Spleen (tissue), 13 donors: ENCODE data around the gene KLHDC9. TPM values are rescaled to one million over a fixed set of nuclear protein-coding genes. Genes with fewer than 3 reads are reported as not detected.
A peak's percentile ranks its signal among the peaks of the same experiment; 100 is the strongest.

Experiments used
- DNase-seq: peaks from one replicate; pipeline ENCODE4 v3.0.0-alpha.2; 2020
- H3K27ac ChIP-seq, 8 donors: fragments of 200-600 bp; sonication (generic) in 7 of 8; 1 replicate in 4 of 8; 2 replicates in 4 of 8; pipeline versions ENCODE4 v1.5.0 to v1.8.0; 2016 to 2021; ENCODE audit warnings: inconsistent platforms in 4 of 8, mild to moderate bottlenecking in 4 of 8, moderate library complexity in 1 of 8
- H3K27me3 ChIP-seq, 7 donors: fragments of 200-600 bp; sonication (generic) in 6 of 7; replicated peaks in 1 of 7; 1 replicate in 4 of 7; 2 replicates in 3 of 7; pipeline versions ENCODE4 v1.5.0 to v1.8.0; 2016 to 2021; ENCODE audit warnings: inconsistent platforms in 3 of 7, mild to moderate bottlenecking in 1 of 7
- H3K36me3 ChIP-seq, 6 donors: fragments of 200-600 bp; sonication (generic) in 5 of 6; 1 replicate in 4 of 6; 2 replicates in 2 of 6; pipeline versions ENCODE4 v1.5.0 to v1.8.0; 2016 to 2021; ENCODE audit warnings: inconsistent platforms in 2 of 6
- H3K4me1 ChIP-seq, 6 donors: fragments of 200-600 bp; sonication (generic) in 5 of 6; 1 replicate in 3 of 6; 2 replicates in 3 of 6; pipeline versions ENCODE4 v1.5.0 to v1.8.0; 2016 to 2021; ENCODE audit warnings: inconsistent platforms in 3 of 6
- H3K4me3 ChIP-seq, 8 donors: fragments of 200-600 bp; sonication (generic) in 7 of 8; 1 replicate in 4 of 8; 2 replicates in 4 of 8; pipeline versions ENCODE4 v1.5.0 to v1.8.0; 2016 to 2021; ENCODE audit warnings: inconsistent platforms in 4 of 8, mild to moderate bottlenecking in 4 of 8, moderate library complexity in 2 of 8
- H3K9me3 ChIP-seq, 8 donors: fragments of 200-600 bp; sonication (generic) in 7 of 8; 1 replicate in 4 of 8; 2 replicates in 4 of 8; pipeline versions ENCODE4 v1.5.0 to v1.8.0; 2016 to 2021; ENCODE audit warnings: inconsistent platforms in 4 of 8
- CTCF ChIP-seq, 11 experiments: fragments of 200-600 bp in 7 of 11; fragments of 450-650 bp in 4 of 11; sonication (generic) in 4 of 11; IDR thresholded peaks in 8 of 11; conservative IDR thresholded peaks in 3 of 11; 1 replicate in 7 of 11; 2 replicates in 4 of 11; pipeline versions ENCODE4 v1.4.0 to v1.8.0; 2016 to 2021; ENCODE audit warnings: antibody characterized with exemption in 11 of 11, inconsistent platforms in 4 of 11, mild to moderate bottlenecking in 1 of 11
- POLR2A ChIP-seq, 3 donors: fragments of 450-650 bp; IDR thresholded peaks; one replicate each; pipeline ENCODE4 v1.5.1; 2017; ENCODE audit warnings: antibody characterized with exemption in 3 of 3, mild to moderate bottlenecking in 1 of 3
- POLR2AphosphoS5 ChIP-seq, 3 donors: sonication (generic); formaldehyde crosslinking; IDR thresholded peaks; one replicate each; pipeline ENCODE4 v1.5.1; 2017; ENCODE audit warnings: antibody characterized with exemption in 3 of 3
- WGBS, 5 donors: extraction: QIAGEN DNeasy Blood & Tissue Kit in 3 of 5; methylation state at CpG; one replicate each; pipeline versions ENCODE4 v1.1.5 to v1.1.7; 2013 to 2018; 5-methylcytosine and 5-hydroxymethylcytosine counted together
- intact Hi-C: fragments of 100-400 bp; cut with DNase I; formaldehyde crosslinking; loops from one replicate; pipeline ENCODE4 v1.15.0; 2023; ENCODE audit warnings: low total_unique reads
- long read RNA-seq, 2 donors: transcript quantifications; one replicate each; lab custom pipeline, GENCODE V29; 2026
- polyA plus RNA-seq, 3 donors: library from polyadenylated mRNA; stranded (reverse); fragments of 200-250 nt; gene quantifications; one replicate each; pipeline ENCODE4 v1.2.1, GENCODE V29; 2013
- total RNA-seq, 7 donors: library from RNA; depleted of rRNA in 3 of 7; stranded (reverse); fragments of >200 nt in 3 of 7; fragmentation: NEBNext Ultra II Directional in 4 of 7; extraction: Animal tissue kit (Norgen Biotek cat#: 25700) in 4 of 7; gene quantifications; one replicate each; pipeline versions ENCODE4 v1.1.0 to v1.2.1, GENCODE V29; 2016 to 2021
- donor health status: healthy with polysubstance abuse.
- donor health status: DM: no; HTN: no; CAD: no; lungs with moderate emphysema.
- donor health status: DM: no; HTN: no; CAD: no.
- donor health status: Bipolar disorder and iron deficiency.
- donor health status: healthy.
- donor health status: DM: no; HTN: no; CAD: no.
- donor health status: DM: yes; HTN: yes; CAD: no.

KLHDC9 gene
- total RNA-seq (1 to 10 TPM; 1.1 to 2.1 (median 1.3) TPM), polyA plus RNA-seq (1 to 10 TPM; 1.9 to 3.9 (median 3.2) TPM)
- long read RNA-seq, donor 1, result 0 reads
- long read RNA-seq, donor 2, result 0 reads

GRCh38 chr1:161098210-161099068, at the start of gene KLHDC9:
TSS of gene KLHDC9 (plus strand) at chr1:161098361. CDS start at chr1:161098536, 175 bp downstream.
- H3K27me3 ChIP-seq, result no peaks in the 10 kb centered on the region
- H3K4me3 ChIP-seq, result peak within 1 kb of the TSS; percentile 44 to 80 (median 58)
- 9 to 23% (median 11%) methylated on average over 29 to 71 of the region's 71 CpGs for WGBS, 5 donors
- peak; percentile 94 for DNase-seq
- no peaks in the 10 kb centered on the region for H3K9me3 ChIP-seq
- intact Hi-C loops, result loop anchor here (5.0 to 10.0 kb wide), 2 partner anchors 54 to 101 kb away; partner anchors contain the start of gene USF1
- H3K27ac ChIP-seq, result peak within 1 kb of the TSS; percentile 36 to 76 (median 65)
- peaks cover 0 to 40% (median 26%) of the 10 kb centered on the region in 6 donors for H3K36me3 ChIP-seq
- TF ChIP-seq POLR2AphosphoS5 (IDR thresholded peaks at IDR 0.05) (peak; percentile 32 to 76 (median 75)), CTCF (IDR thresholded peaks at IDR 0.05 in 8 of 11, conservative IDR thresholded peaks at IDR 0.05 in 3 of 11) (peak in 3 of 11 experiments; percentile 14 to 47 (median 25)), POLR2A (IDR thresholded peaks at IDR 0.05) (no peak)
- peaks cover 15 to 37% (median 32%) of the 10 kb centered on the region in 6 donors for H3K4me1 ChIP-seq

GRCh38 chr1:161048949-161049722, 49.0 kb upstream of the KLHDC9 start:
- H3K4me3 ChIP-seq, result no peak overlapping the region
- H3K36me3 ChIP-seq, result peaks cover 6 to 71% (median 64%) of the 10 kb centered on the region in 6 donors
- WGBS, 5 donors, result 94 to 100% (median 100%) methylated on average over 4 to 5 of the region's 5 CpGs
- intact Hi-C loops, result loop anchor here (10.0 kb wide), 1 partner anchor 46 kb away; the partner anchor contains the start of gene KLHDC9
- peak overlapping the region in 7 of 8 donors; percentile 8 to 98 (median 43) for H3K27ac ChIP-seq
- no peaks in the 10 kb centered on the region for H3K27me3 ChIP-seq
- DNase-seq, result no peak
- TF ChIP-seq POLR2A (IDR thresholded peaks at IDR 0.05) (no peak), CTCF (IDR thresholded peaks at IDR 0.05 in 8 of 11, conservative IDR thresholded peaks at IDR 0.05 in 3 of 11) (no peak), POLR2AphosphoS5 (IDR thresholded peaks at IDR 0.05) (peak; percentile 4 to 70 (median 32))
- no peaks in the 10 kb centered on the region for H3K9me3 ChIP-seq
- peaks cover 5 to 57% (median 21%) of the 10 kb centered on the region in 6 donors for H3K4me1 ChIP-seq

GRCh38 chr1:161051219-161051618, 46.9 kb upstream of the KLHDC9 start:
- H3K4me3 ChIP-seq, result no peak overlapping the region
- WGBS, 5 donors, result 92 to 98% (median 94%) methylated on average over 10 of the region's 10 CpGs
- H3K4me1 ChIP-seq, result peaks cover 0 to 52% (median 16%) of the 10 kb centered on the region in 6 donors
- DNase-seq, result no peak
- TF ChIP-seq POLR2A (IDR thresholded peaks at IDR 0.05) (no peak), CTCF (IDR thresholded peaks at IDR 0.05 in 8 of 11, conservative IDR thresholded peaks at IDR 0.05 in 3 of 11) (no peak), POLR2AphosphoS5 (IDR thresholded peaks at IDR 0.05) (peak in 2 of 3 donors; percentile 14 to 61)
- peaks cover 8 to 90% (median 78%) of the 10 kb centered on the region in 6 donors for H3K36me3 ChIP-seq
- no peaks in the 10 kb centered on the region for H3K27me3 ChIP-seq
- no peaks in the 10 kb centered on the region for H3K9me3 ChIP-seq
- H3K27ac ChIP-seq, result peak overlapping the region in 1 of 8 donors; percentile 30
- intact Hi-C loops, result no loop called here
